K562 (cell line): ENCODE results near the gene AIFM3. TPM values are rescaled to one million over a fixed set of nuclear protein-coding genes. Genes with fewer than 3 reads are reported as not detected.

Experiments used
- ATF1 ChIP-seq, 2 experiments: fragments of 450-650 bp in 1 of 2; IDR thresholded peaks; 2 replicates each; pipeline ENCODE4 v1.6.1; 2016; ENCODE audit warnings: missing compliant biosample characterization in 1 of 2, missing genetic modification characterization in 1 of 2
- FOXA1 ChIP-seq: fragments of 450-650 bp; IDR thresholded peaks from 2 replicates; pipeline ENCODE4 v1.6.1; 2016; ENCODE audit warnings: mild to moderate bottlenecking, borderline replicate concordance
- LEF1 ChIP-seq: fragments of 450-650 bp; IDR thresholded peaks from 2 replicates; pipeline ENCODE4 v1.6.1; 2016; ENCODE audit warnings: mild to moderate bottlenecking
- MAZ ChIP-seq, 2 experiments: fragments of 450-650 bp in 1 of 2; sonication (generic) in 1 of 2; formaldehyde crosslinking; IDR thresholded peaks in 1 of 2; conservative IDR thresholded peaks in 1 of 2; 2 replicates each; pipeline versions ENCODE4 v1.4.0 to v1.5.0; 2020; ENCODE audit warnings: mild to moderate bottlenecking in 1 of 2, missing genetic modification reagents in 1 of 2
- NKRF ChIP-seq: fragments of 450-650 bp; IDR thresholded peaks from 2 replicates; pipeline ENCODE4 v1.6.1; 2016; ENCODE audit warnings: borderline replicate concordance
- RAD21 ChIP-seq, 2 experiments: fragments of 250-450 bp in 1 of 2; fragments of 450-650 bp in 1 of 2; sonication (Bioruptor Pico) in 1 of 2; formaldehyde crosslinking in 1 of 2; IDR thresholded peaks in 1 of 2; conservative IDR thresholded peaks in 1 of 2; 2 replicates each; pipeline versions ENCODE4 v1.4.0 to v1.8.0; 2020 to 2022; ENCODE audit warnings: mild to moderate bottlenecking in 2 of 2, moderate library complexity in 1 of 2
- SNAPC5 ChIP-seq: fragments of 250-450 bp; sonication (Bioruptor Pico); IDR thresholded peaks from 2 replicates; pipeline ENCODE4 v1.8.0; 2021; ENCODE audit warnings: moderate library complexity, mild to moderate bottlenecking, inconsistent platforms
- SRF ChIP-seq, 2 experiments: fragments of 250-450, 450-650 bp in 1 of 2; sonication (Bioruptor Pico) in 1 of 2; sonication (generic) in 1 of 2; formaldehyde crosslinking; IDR thresholded peaks; 2 replicates each; pipeline versions ENCODE4 v1.5.0 to v1.5.1; 2020 to 2022; ENCODE audit warnings: mild to moderate bottlenecking in 1 of 2, missing genetic modification reagents in 1 of 2
- THAP12 ChIP-seq: fragments of 250-450 bp; sonication (Bioruptor Pico); IDR thresholded peaks from 2 replicates; pipeline ENCODE4 v1.9.0; 2021; ENCODE audit warnings: mild to moderate bottlenecking, inconsistent platforms
- ZHX1 ChIP-seq: fragments of 150-350 bp; conservative IDR thresholded peaks from 2 replicates; pipeline ENCODE4 v1.6.1; 2014; ENCODE audit warnings: low read length
- polyA plus RNA-seq, 8 experiments: library from polyadenylated mRNA; depleted of rRNA in 4 of 8; stranded (reverse) in 5 of 8; unstranded in 3 of 8; fragments of >200 nt; fragmentation: Nextera tagmentation in 2 of 8; fragmentation: Illumina TruSeq in 1 of 8; extraction: Ambion mirVana in 2 of 8; extraction: Trizol in 1 of 8; gene quantifications; 2 replicates each; pipeline versions ENCODE4 v1.2.1 to v1.2.3, GENCODE V29; 2011 to 2014; ENCODE audit warnings: inconsistent platforms in 1 of 8, missing spikeins in 1 of 8
- total RNA-seq, 7 experiments: library from RNA; depleted of rRNA in 6 of 7; stranded (reverse); fragments of >200 nt in 6 of 7; fragmentation: Illumina TruSeq in 2 of 7; extraction: Trizol in 2 of 7; gene quantifications; 2 replicates each; pipeline versions ENCODE4 v1.2.1 to v1.2.3, GENCODE V29; 2011 to 2021; ENCODE audit warnings: low replicate concordance in 1 of 7
- TF ChIP-seq, protein P1 (sequence below), 3 experiments: IDR thresholded peaks in 2 of 3; conservative IDR thresholded peaks in 1 of 3; 2 replicates each; pipeline ENCODE4 v1.5.1; 2011 to 2012; ENCODE audit warnings: low read length in 3 of 3, mild to moderate bottlenecking in 3 of 3, control low read depth in 2 of 3, improper control_type of control experiment in 1 of 3, inconsistent platforms in 1 of 3, low read depth in 1 of 3, mixed read lengths in 1 of 3, moderate library complexity in 1 of 3; ENCODE audit not compliant: insufficient read depth in 2 of 3
- TF ChIP-seq, protein P2 (sequence below): fragments of 250-450 bp; sonication (Bioruptor Pico); IDR thresholded peaks from 2 replicates; pipeline ENCODE4 v1.6.1; 2021; ENCODE audit warnings: mild to moderate bottlenecking
- TF ChIP-seq, protein P3 (sequence below): fragments of 250-450 bp; sonication (Bioruptor Pico); IDR thresholded peaks from 2 replicates; pipeline ENCODE4 v1.5.0; 2021

The AIFM3 gene
- total and polyA plus RNA-seq, 9 of the 15 experiments (the other 6 are each of a cell fraction or from before 2014, with no cell fraction given) = 0.03 to 0.20 (median 0.07) TPM; not detected in 1

GRCh38 chr22:20988573-20989322 lies 21.7 kb downstream of the AIFM3 start (continued):
- TF ChIP-seq, protein P1, sequence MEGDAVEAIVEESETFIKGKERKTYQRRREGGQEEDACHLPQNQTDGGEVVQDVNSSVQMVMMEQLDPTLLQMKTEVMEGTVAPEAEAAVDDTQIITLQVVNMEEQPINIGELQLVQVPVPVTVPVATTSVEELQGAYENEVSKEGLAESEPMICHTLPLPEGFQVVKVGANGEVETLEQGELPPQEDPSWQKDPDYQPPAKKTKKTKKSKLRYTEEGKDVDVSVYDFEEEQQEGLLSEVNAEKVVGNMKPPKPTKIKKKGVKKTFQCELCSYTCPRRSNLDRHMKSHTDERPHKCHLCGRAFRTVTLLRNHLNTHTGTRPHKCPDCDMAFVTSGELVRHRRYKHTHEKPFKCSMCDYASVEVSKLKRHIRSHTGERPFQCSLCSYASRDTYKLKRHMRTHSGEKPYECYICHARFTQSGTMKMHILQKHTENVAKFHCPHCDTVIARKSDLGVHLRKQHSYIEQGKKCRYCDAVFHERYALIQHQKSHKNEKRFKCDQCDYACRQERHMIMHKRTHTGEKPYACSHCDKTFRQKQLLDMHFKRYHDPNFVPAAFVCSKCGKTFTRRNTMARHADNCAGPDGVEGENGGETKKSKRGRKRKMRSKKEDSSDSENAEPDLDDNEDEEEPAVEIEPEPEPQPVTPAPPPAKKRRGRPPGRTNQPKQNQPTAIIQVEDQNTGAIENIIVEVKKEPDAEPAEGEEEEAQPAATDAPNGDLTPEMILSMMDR (IDR thresholded peaks at IDR 0.05 in 2 of 3, conservative IDR thresholded peaks at IDR 0.05 in 1 of 3; ENCODE audit: insufficient read depth in 2 of 3, low read depth in 1 of 3, low read length in 3 of 3) = peak; percentile 19 to 37 (median 21); a peak in 4 of 6 replicates
- TF ChIP-seq NKRF = no peak
- TF ChIP-seq THAP12 (CRISPR knock-in tag) = peak; percentile 85
- TF ChIP-seq, protein P2, sequence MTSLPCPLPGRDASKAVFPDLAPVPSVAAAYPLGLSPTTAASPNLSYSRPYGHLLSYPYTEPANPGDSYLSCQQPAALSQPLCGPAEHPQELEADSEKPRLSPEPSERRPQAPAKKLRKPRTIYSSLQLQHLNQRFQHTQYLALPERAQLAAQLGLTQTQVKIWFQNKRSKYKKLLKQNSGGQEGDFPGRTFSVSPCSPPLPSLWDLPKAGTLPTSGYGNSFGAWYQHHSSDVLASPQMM (CRISPR knock-in tag) = no peak
- no peak for TF ChIP-seq ZHX1
- TF ChIP-seq, protein P3, sequence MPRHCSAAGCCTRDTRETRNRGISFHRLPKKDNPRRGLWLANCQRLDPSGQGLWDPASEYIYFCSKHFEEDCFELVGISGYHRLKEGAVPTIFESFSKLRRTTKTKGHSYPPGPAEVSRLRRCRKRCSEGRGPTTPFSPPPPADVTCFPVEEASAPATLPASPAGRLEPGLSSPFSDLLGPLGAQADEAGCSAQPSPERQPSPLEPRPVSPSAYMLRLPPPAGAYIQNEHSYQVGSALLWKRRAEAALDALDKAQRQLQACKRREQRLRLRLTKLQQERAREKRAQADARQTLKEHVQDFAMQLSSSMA (CRISPR knock-in tag) = no peak
- no peak for TF ChIP-seq SNAPC5 (CRISPR knock-in tag)
- 0 out of 4 replicates have a peak, but pooled peaks of 1 of the 2 experiments have one; percentile 14 for TF ChIP-seq MAZ (CRISPR knock-in tag; conservative IDR thresholded peaks at IDR 0.05 in 1 of 2, IDR thresholded peaks at IDR 0.05 in 1 of 2)
- TF ChIP-seq LEF1 = no peak
- TF ChIP-seq RAD21 (CRISPR knock-in tag; conservative IDR thresholded peaks at IDR 0.05 in 1 of 2, IDR thresholded peaks at IDR 0.05 in 1 of 2) = peak in 1 of 2 experiments; percentile 27; a peak in 2 of 4 replicates
- no peak for TF ChIP-seq SRF (CRISPR knock-in tag; IDR thresholded peaks at IDR 0.05)
- TF ChIP-seq ATF1 (CRISPR knock-in tag; IDR thresholded peaks at IDR 0.05) = no peak
- TF ChIP-seq ATF1 (tag; IDR thresholded peaks at IDR 0.05) = no peak
- TF ChIP-seq FOXA1 = no peak
